Measurements from ENCODE around the gene POLR2J3.
"Not testable (repeated sequence)": the region's sequence is repeated elsewhere in the genome, so short reads cannot be mapped to it uniquely, and the experiment has no call there.

GRCh38 chr7:102581722-102582121 is 9.3 kb upstream of the POLR2J3 start:
- not testable (repeated sequence) for TF ChIP-seq CTCF (IDR thresholded peaks at IDR 0.05; ENCODE audit: poor library complexity); EZH2 (IDR thresholded peaks at IDR 0.05; ENCODE audit: borderline replicate concordance)
